ENCODE results near the gene GLP2R.
"Not testable (repeated sequence)": the region's sequence is repeated elsewhere in the genome, so short reads cannot be mapped to it uniquely, and the experiment has no call there.

GLP2R gene

GRCh38 chr17:9916108-9916507 lies 90.4 kb downstream of the GLP2R start:
- no peak for DNase-seq (ENCODE audit: low read depth)
- TF ChIP-seq, protein P1, sequence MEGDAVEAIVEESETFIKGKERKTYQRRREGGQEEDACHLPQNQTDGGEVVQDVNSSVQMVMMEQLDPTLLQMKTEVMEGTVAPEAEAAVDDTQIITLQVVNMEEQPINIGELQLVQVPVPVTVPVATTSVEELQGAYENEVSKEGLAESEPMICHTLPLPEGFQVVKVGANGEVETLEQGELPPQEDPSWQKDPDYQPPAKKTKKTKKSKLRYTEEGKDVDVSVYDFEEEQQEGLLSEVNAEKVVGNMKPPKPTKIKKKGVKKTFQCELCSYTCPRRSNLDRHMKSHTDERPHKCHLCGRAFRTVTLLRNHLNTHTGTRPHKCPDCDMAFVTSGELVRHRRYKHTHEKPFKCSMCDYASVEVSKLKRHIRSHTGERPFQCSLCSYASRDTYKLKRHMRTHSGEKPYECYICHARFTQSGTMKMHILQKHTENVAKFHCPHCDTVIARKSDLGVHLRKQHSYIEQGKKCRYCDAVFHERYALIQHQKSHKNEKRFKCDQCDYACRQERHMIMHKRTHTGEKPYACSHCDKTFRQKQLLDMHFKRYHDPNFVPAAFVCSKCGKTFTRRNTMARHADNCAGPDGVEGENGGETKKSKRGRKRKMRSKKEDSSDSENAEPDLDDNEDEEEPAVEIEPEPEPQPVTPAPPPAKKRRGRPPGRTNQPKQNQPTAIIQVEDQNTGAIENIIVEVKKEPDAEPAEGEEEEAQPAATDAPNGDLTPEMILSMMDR (conservative IDR thresholded peaks at IDR 0.05; ENCODE audit: low read depth, low read length): no peak
- no peak overlapping the region for H3K4me3 ChIP-seq (ENCODE audit: low read length)

DNA sequence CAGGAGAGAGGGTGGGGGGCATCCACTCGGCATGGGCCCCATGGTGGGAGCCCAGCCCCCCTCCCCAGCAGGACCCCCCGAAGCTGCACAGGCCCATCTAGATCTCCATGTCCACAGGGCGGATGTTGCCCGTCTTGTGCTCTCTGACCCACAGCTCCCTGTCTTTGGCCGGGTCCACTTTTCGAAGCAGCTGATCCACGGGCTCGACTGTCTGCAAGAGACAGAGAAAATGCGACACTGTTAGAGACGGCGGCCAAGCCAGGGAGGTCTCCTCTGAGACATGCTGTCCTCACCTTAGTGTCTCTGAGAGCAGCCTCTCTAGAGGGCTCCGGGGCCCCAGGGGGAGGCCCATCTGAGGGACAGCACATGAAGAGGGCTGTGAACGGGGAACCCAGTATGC lies 91.4 kb downstream of the GLP2R start:
- DNase-seq (ENCODE audit: low read depth): no peak
- H3K4me3 ChIP-seq (ENCODE audit: low read length): no peak overlapping the region
- TF ChIP-seq, protein P1 (conservative IDR thresholded peaks at IDR 0.05; ENCODE audit: low read depth, low read length): no peak

DNA sequence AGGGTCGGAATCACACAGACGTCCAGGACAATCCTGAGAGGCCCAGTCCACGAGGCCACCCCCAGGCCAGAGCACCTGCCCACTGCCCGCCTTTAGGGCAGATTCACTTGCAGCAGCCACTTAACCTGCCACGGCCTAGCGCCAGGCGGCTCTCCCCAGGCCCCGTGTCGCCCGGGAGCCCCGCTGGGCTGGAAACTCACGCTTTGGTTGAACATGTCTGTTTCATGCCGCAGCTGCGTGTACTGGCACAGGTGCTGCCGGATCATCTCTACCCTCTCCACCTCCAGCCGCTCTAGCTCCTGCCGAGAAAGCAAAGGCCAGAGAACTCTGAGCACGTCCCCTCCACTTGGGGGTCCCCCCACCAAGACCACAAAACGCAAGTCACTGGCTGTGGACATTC lies 92.1 kb downstream of the GLP2R start:
- TF ChIP-seq, protein P1 (conservative IDR thresholded peaks at IDR 0.05; ENCODE audit: low read depth, low read length): no peak
- H3K4me3 ChIP-seq (ENCODE audit: low read length): no peak overlapping the region
- DNase-seq (ENCODE audit: low read depth): no peak

DNA sequence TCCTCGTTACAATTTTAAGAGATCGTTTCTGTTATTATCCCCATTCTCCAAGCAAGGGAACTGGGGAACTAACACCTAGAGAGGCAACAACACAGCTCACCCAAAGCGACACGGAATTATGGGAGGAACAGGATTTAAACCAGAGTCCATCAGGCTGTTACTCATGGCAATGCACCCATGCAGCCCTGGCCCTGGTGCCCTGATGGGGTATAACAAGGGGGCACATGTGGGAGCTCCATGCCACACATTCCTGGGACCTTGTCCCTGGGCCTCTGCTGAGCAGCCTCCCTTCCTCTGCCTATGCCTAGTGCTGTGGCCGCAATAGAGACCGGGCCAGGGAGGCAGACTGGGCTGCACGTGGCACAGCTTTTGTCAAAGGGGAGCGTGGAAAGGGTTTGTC lies 92.6 kb downstream of the GLP2R start:
- H3K4me3 ChIP-seq (ENCODE audit: low read length): no peak overlapping the region
- TF ChIP-seq, protein P1 (conservative IDR thresholded peaks at IDR 0.05; ENCODE audit: low read depth, low read length): no peak
- DNase-seq (ENCODE audit: low read depth): no peak

GRCh38 chr17:9918804-9919352 lies 93.2 kb downstream of the GLP2R start:
- TF ChIP-seq, protein P1 (conservative IDR thresholded peaks at IDR 0.05; ENCODE audit: low read depth, low read length): no peak
- no peak for DNase-seq (ENCODE audit: low read depth)
- no peak overlapping the region for H3K4me3 ChIP-seq (ENCODE audit: low read length)

- H3K4me3 ChIP-seq (ENCODE audit: low read length); DNase-seq (ENCODE audit: low read depth): not testable (repeated sequence)
These were observed 95.5 kb downstream of the GLP2R start for GRCh38 chr17:9921216-9921615.

GRCh38 chr17:9922012-9922848 lies 96.5 kb downstream of the GLP2R start:
- no peak for DNase-seq (ENCODE audit: low read depth)
- TF ChIP-seq, protein P1 (conservative IDR thresholded peaks at IDR 0.05; ENCODE audit: low read depth, low read length): no peak
- H3K4me3 ChIP-seq (ENCODE audit: low read length): no peak overlapping the region
